ENCODE results near the gene FTCD. TPM values are rescaled to one million over a fixed set of nuclear protein-coding genes. Genes with fewer than 3 reads are reported as not detected.

The FTCD gene
- total RNA-seq, 2 experiments from 2014 or later, result 0.52 to 0.85 TPM

DNA sequence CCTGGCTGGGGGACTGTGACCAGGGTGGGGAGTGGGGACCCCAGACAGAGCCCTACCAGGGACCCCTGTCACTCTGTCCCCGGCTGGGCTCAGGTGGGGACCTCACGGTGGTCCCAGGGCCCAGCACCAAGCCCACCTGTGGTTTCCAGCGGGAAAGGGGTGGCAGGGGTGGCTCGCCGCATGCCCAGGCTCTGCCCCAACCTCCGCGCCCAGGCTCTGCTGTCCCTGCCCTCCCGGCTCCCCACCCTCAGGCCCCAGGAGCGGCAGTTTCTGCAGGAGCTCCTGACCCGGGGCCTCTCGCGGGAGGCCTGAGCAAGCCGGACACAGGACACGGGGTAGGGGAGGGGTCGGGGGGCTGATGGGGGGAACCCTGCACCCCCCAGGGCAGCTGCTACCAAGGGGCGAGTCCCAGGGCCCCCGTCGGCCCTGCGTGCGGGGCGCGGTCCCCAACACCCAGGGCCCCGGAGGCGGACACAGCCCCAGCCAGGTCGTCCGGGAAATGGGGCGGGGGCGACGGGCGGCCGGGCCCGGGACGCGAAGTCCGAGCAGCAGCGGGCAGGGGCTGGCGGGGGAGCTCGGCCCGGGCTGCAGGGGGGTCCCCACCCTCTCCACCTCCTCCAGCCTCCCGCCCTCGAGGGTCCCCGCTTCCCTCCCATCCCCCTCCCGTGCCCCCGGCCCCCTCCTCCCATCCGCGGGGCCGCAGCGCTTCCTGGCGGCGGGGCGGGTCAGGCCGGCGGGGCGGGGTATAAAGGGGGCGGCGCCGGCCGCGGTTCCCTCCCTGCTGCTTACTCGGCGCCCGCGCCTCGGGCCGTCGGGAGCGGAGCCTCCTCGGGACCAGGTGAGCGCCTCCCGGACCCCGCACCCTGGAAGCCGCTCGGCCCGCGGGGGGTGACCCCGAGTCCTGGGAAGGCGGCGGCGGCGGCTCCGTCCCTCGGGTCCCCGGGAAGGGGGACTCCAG is 57.8 kb downstream of the FTCD start, which contains the start of gene COL6A2:
Gene COL6A2 (plus strand): TSS at position 777 of the 958 bp plus-strand sequence.
- DNase-seq (peak; percentile 67), ATAC-seq (peak; percentile 92)
- Mint-ChIP-seq H3K27ac (no peak within 1 kb of the TSS), H3K27me3 (peaks cover 11% of the 10 kb centered on the region), H3K4me3 (peak within 1 kb of the TSS; percentile 73), H3K36me3 (ENCODE audit: low read depth) (peaks cover 5% of the 10 kb centered on the region), H3K4me1 (ENCODE audit: low read depth) (peaks cover 16% of the 10 kb centered on the region), H3K9me3 (peaks cover 4% of the 10 kb centered on the region)
- ChIA-PET POLR2A (no interaction called here), CTCF (no interaction called here)
- intact Hi-C loops (cut with micrococcal nuclease), result no loop called here
- TF ChIP-seq, protein P1, sequence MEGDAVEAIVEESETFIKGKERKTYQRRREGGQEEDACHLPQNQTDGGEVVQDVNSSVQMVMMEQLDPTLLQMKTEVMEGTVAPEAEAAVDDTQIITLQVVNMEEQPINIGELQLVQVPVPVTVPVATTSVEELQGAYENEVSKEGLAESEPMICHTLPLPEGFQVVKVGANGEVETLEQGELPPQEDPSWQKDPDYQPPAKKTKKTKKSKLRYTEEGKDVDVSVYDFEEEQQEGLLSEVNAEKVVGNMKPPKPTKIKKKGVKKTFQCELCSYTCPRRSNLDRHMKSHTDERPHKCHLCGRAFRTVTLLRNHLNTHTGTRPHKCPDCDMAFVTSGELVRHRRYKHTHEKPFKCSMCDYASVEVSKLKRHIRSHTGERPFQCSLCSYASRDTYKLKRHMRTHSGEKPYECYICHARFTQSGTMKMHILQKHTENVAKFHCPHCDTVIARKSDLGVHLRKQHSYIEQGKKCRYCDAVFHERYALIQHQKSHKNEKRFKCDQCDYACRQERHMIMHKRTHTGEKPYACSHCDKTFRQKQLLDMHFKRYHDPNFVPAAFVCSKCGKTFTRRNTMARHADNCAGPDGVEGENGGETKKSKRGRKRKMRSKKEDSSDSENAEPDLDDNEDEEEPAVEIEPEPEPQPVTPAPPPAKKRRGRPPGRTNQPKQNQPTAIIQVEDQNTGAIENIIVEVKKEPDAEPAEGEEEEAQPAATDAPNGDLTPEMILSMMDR (IDR thresholded peaks at IDR 0.05), result peak; percentile 42

GRCh38 chr21:46096596-46097335 is 58.6 kb downstream of the FTCD start:
- CTCF ChIA-PET, result no interaction called here
- POLR2A ChIA-PET, result no interaction called here
- peaks cover 2% of the 10 kb centered on the region for H3K36me3 Mint-ChIP-seq (ENCODE audit: low read depth)
- DNase-seq, result no peak
- peaks cover 9% of the 10 kb centered on the region for H3K27me3 Mint-ChIP-seq
- peaks cover 16% of the 10 kb centered on the region for H3K4me1 Mint-ChIP-seq (ENCODE audit: low read depth)
- H3K27ac Mint-ChIP-seq, result no peak overlapping the region
- ATAC-seq, result no peak
- H3K9me3 Mint-ChIP-seq, result no peaks in the 10 kb centered on the region
- TF ChIP-seq, protein P1 (IDR thresholded peaks at IDR 0.05), result no peak
- intact Hi-C loops (cut with micrococcal nuclease), result no loop called here
- H3K4me3 Mint-ChIP-seq, result peak overlapping the region; percentile 34

DNA sequence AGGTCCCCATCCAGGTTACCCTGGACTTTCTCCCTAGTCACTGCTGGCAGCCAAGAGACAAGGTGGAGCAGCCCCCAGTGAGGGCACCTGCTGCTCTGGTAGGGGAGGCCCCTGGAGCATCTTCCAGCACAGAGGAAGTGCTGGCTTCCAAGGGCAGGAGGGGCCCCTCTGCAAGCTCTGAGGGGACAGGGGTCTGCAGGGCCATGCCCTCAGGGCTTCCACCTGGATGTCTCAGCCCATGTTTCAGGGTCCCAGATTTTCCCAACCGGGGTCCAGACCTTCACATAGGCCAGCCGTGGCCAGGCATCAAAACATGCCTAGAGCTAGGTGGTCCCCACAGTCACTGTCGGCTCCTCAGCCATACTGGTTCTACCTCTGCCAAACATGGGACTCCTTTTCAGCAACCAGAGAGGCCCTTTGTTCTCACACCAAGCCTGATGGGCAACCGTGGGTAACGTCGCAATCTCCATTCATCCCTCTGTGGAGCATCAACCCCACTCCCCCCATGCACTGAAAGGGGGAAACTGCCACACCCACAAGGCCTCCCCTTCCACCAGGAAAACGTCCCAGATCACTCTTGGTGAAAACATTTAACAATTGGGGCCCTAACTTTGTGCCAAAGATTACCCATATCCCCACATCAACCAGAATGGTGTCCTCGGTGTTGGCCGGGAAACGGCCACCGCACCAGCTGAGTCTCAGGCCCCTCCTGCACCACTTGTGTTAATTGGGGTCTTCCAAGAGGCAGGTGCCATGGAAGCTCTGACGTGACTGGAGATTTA is 59.4 kb downstream of the FTCD start:
- H3K9me3 Mint-ChIP-seq, result peaks cover 2% of the 10 kb centered on the region
- no peak overlapping the region for H3K27ac Mint-ChIP-seq
- H3K4me1 Mint-ChIP-seq (ENCODE audit: low read depth), result peaks cover 12% of the 10 kb centered on the region
- TF ChIP-seq, protein P1 (IDR thresholded peaks at IDR 0.05), result no peak
- ChIA-PET POLR2A (no interaction called here), CTCF (no interaction called here)
- no peak for ATAC-seq
- no peak for DNase-seq
- no peak overlapping the region for H3K4me3 Mint-ChIP-seq
- no peaks in the 10 kb centered on the region for H3K36me3 Mint-ChIP-seq (ENCODE audit: low read depth)
- H3K27me3 Mint-ChIP-seq, result peaks cover 9% of the 10 kb centered on the region
- intact Hi-C loops (cut with micrococcal nuclease), result no loop called here

DNA sequence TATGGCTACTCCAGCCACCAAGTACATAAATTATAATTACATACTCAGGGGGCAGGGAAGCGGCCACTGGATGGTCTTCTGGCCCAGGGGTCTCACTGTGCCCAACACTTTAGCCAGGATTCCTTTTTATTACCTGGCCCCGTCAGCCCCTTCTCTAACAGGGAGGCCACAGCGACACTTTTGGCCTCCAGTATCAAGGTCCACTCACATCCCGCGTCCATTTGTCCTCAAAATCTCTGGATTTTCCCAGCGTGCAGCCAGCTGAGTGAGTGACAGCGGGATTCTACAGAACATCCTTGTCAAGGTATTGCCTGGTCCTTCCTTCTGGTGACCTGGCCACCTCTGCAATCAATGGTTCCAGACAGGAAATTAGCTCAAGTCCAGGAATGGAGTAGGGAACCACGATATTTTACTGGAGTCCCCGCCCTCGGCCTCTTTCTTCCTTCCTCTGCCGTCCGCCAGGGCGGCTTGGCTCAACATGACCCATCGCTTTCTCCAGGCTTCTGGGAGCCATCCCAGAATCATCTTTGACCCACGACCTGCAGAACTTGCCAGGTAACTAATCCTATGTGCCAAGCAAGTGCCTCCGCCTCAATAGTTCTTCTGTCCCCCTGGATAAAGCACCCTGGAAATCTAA is 60.2 kb downstream of the FTCD start:
- ATAC-seq (no peak), DNase-seq (no peak)
- ChIA-PET POLR2A (interaction anchor here (0.6 kb wide), 1 partner anchor 273 kb away, joined by 3 read pairs; no protein-coding TSS in a partner anchor), CTCF (no interaction called here)
- TF ChIP-seq, protein P1 (IDR thresholded peaks at IDR 0.05), result no peak
- peaks cover 5% of the 10 kb centered on the region for H3K9me3 Mint-ChIP-seq
- intact Hi-C loops (cut with micrococcal nuclease), result no loop called here
- H3K4me3 Mint-ChIP-seq, result no peak overlapping the region
- H3K27me3 Mint-ChIP-seq, result peaks cover 6% of the 10 kb centered on the region
- no peaks in the 10 kb centered on the region for H3K36me3 Mint-ChIP-seq (ENCODE audit: low read depth)
- no peak overlapping the region for H3K27ac Mint-ChIP-seq
- H3K4me1 Mint-ChIP-seq (ENCODE audit: low read depth), result peaks cover 8% of the 10 kb centered on the region

All from activated CD8-positive, alpha-beta T cell treated with anti-CD3 and anti-CD28 coated beads for 36 hours (primary cell).